VCaP (cell line): ENCODE measurements around the gene WFIKKN1.

ENCODE experiments used
- H3K27ac ChIP-seq: fragments of 450-650 bp; 2 replicates; pipeline ENCODE4 v1.5.1; 2017
- CTCF ChIP-seq: fragments of 450-650 bp; conservative IDR thresholded peaks from 2 replicates; pipeline ENCODE4 v1.5.1; 2017; ENCODE audit warnings: mild to moderate bottlenecking, moderate library complexity

Gene WFIKKN1

DNA sequence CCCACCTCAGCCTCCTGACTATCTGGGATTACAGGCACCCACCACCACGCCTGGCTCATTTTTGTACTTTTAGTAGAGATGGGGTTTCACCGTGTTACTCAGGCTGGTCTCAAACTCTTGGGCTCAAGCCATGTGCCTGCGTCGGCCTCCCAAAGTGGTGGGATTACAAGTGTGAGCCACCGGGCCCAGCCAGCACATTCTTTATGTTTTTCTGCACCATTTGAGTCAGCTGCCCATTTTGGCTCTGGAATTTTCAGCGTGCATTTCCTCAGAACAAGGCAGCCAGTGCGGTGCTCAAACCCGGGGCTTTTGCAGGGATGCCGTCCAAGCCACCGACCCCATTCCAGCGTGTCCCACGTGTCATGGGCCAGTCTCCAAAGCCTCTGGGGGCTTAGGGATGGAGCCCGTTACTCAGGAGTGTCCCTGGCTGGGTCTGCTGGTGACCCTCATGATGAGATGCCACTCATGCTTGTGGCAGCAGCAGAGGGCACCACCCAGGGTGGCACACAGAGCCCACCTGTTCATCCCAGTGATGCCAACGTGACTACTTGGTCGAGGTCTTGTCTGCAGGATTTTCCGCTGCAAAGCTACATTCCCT, 44.6 kb upstream of the WFIKKN1 start:
- TF ChIP-seq CTCF, result no peak
- no peak overlapping the region for H3K27ac ChIP-seq

GRCh38 chr16:586645-587590, 43.9 kb upstream of the WFIKKN1 start:
- peak overlapping the region; percentile 94 for H3K27ac ChIP-seq
- TF ChIP-seq CTCF, result no peak

DNA sequence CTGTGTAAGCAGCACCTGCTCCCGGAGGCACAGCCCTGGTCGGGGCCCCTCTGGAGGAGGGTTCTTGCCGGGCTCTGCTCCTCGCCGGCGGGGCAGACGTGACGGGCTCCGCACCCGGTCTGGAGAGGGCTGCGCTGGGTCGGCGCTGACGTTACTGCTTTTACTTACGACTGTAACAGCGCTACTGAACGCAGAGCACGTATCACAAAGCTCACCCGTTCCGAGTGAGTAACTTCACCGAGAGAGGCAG, 42.2 kb upstream of the WFIKKN1 start:
- peak overlapping the region; percentile 94 for H3K27ac ChIP-seq
- TF ChIP-seq CTCF, result no peak

DNA sequence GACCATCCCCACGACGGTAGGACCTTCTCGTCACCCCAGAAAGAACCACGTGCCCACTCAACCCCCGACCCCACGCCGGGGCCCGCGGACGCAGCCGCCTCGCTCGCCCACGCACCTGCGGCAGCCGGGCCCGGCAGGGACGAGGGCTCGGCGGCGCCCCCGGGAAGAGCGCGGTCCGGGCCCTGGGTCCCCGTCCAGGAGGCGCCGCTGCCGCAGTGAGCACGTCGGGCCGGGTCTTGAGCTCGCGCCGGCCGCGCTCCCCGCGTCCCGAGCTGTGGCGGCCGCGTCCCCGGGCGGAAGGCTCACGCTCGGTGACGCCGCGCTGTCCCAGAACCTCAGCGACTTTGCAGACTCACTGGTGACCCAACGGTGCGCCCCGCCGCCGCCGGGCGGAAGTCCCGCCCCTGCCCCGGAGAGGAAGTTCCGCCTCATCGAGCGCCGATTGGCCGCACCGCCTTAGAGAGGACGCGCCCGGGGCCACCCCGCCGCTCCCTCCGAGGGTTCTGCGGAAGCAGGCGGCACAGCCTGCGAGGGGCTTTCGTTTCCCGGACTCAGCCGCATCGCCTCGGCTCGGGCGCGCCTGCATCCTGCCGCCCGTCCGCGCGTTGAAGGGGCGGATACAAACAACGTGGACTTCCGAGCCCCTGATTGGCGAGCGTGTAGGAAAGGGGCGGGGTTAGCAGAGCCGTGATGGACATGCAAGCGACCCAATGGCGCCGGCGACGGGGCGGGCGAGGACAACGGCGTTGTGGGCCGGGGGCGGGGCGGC, 41.7 kb upstream of the WFIKKN1 start:
- H3K27ac ChIP-seq, result peak overlapping the region; percentile 94

DNA sequence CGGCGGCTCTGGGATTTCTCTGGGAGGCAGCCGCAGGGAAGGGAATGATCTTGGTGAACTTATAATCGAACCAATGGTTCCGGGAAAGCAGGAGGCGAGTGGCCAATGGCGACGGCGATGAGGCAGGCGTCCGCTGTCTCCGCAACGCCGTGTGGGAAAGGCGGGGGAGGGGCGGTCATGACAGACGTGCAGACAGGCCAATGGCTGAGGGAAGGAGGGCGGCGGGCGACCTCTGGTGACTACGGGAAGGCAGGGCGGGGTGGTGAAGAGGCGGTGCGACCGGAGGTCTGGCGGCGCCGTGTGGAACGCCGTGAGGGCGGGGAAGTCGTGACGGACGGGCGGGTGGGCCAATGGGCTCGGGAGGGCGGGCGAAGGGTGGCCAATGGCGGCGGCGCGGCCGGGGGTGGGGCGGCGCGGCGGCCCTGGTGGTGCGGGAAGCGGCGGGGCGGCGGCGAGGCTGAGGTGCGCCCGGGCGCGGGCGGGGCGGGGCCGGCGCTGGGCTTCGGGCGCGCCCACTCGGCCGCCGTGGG, 41.1 kb upstream of the WFIKKN1 start, which contains the start of gene RAB40C:
Gene RAB40C (plus strand): TSS at position 409 of the 530 bp plus-strand sequence. CDS start 226 bp downstream, outside the sequence.
- TF ChIP-seq CTCF, result no peak
- peak within 1 kb of the TSS; percentile 94 for H3K27ac ChIP-seq

More for the DNA sequence above, 41.7 kb upstream of the WFIKKN1 start:
- TF ChIP-seq CTCF, result no peak

GRCh38 chr16:590188-590814, 40.5 kb upstream of the WFIKKN1 start:
- 0 out of 2 replicates have a peak, but pooled peaks have one; percentile 6 for TF ChIP-seq CTCF
- H3K27ac ChIP-seq, result peak overlapping the region; percentile 94

GRCh38 chr16:590815-591200, 40.0 kb upstream of the WFIKKN1 start:
- no peak for TF ChIP-seq CTCF
- peak overlapping the region; percentile 94 for H3K27ac ChIP-seq
